Bronchial epithelial cell (primary cell): ENCODE measurements around the gene HMCN1. TPM values are rescaled to one million over a fixed set of nuclear protein-coding genes. Genes with fewer than 3 reads are reported as not detected.

Experiments used
- DNase-seq: peaks from one replicate; pipeline ENCODE4 v3.0.0-alpha.2; 2010; ENCODE audit warnings: low read depth
- FAIRE-seq: peaks from 2 replicates; lab custom pipeline; 2011; peaks lifted over from hg19 to GRCh38; lab: Jason Lieb, UNC
- H3K27me3 ChIP-seq: 2 replicates; pipeline ENCODE4 v1.5.1; 2011; ENCODE audit warnings: low read length; ENCODE audit not compliant: control insufficient read depth, insufficient read depth
- H3K36me3 ChIP-seq: 2 replicates; pipeline ENCODE4 v1.5.1; 2011; ENCODE audit warnings: low read length; ENCODE audit not compliant: control insufficient read depth, insufficient read depth
- H3K4me3 ChIP-seq: 2 replicates; pipeline ENCODE4 v1.5.1; 2011; ENCODE audit warnings: mild to moderate bottlenecking, low read depth, low read length, control low read depth
- total RNA-seq: library from RNA; depleted of rRNA; stranded (reverse); fragments of >200 nt; gene quantifications from 2 replicates; pipeline ENCODE4 v1.2.1, GENCODE V29; 2014
- TF ChIP-seq, protein P1 (sequence below): IDR thresholded peaks from 2 replicates; pipeline ENCODE4 v1.5.1; 2011; ENCODE audit warnings: mild to moderate bottlenecking, moderate library complexity, low read length, control low read depth, inconsistent platforms; ENCODE audit not compliant: insufficient read depth, severe bottlenecking

HMCN1 gene
- total RNA-seq, 1 donor from 2014 or later = 1.1 TPM

DNA sequence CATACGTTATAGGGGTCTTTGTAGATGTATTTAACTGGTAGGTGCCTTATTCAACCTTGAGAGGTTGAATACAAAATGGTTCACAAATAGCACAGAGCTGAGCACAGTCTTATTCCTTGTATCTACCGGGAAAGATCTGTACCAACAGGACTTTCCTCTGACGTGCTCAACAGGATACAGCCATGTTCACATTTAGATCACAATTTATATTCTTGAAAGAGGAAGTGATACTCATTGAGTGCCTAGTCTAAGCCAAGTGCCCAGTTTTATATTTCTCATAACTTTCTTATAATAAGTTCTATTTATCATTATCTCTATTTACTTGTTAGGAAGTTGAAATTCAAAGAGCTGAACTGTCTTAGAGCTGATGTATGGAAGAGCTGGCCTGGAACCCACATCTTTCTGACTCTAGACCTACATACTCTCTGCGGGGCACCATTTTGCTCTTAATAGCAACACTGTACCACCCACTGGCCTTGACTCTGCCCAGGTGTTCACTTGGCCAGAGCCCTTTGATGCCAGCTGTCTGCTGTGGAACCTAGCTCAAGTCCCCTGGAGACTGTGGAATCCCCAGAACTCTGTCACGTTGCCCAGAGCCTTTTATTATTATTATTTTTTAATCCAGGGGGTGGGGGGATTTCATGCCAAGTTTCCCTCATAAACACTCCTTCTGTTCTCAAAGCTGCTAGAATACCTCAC lies 484.6 kb downstream of the HMCN1 start:
- Histone ChIP-seq H3K27me3 (no peaks in the 10 kb centered on the region), H3K36me3 (no peaks in the 10 kb centered on the region), H3K4me3 (no peak overlapping the region)
- TF ChIP-seq, protein P1, sequence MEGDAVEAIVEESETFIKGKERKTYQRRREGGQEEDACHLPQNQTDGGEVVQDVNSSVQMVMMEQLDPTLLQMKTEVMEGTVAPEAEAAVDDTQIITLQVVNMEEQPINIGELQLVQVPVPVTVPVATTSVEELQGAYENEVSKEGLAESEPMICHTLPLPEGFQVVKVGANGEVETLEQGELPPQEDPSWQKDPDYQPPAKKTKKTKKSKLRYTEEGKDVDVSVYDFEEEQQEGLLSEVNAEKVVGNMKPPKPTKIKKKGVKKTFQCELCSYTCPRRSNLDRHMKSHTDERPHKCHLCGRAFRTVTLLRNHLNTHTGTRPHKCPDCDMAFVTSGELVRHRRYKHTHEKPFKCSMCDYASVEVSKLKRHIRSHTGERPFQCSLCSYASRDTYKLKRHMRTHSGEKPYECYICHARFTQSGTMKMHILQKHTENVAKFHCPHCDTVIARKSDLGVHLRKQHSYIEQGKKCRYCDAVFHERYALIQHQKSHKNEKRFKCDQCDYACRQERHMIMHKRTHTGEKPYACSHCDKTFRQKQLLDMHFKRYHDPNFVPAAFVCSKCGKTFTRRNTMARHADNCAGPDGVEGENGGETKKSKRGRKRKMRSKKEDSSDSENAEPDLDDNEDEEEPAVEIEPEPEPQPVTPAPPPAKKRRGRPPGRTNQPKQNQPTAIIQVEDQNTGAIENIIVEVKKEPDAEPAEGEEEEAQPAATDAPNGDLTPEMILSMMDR = no peak
- DNase-seq (no peak), FAIRE-seq (no peak)

DNA sequence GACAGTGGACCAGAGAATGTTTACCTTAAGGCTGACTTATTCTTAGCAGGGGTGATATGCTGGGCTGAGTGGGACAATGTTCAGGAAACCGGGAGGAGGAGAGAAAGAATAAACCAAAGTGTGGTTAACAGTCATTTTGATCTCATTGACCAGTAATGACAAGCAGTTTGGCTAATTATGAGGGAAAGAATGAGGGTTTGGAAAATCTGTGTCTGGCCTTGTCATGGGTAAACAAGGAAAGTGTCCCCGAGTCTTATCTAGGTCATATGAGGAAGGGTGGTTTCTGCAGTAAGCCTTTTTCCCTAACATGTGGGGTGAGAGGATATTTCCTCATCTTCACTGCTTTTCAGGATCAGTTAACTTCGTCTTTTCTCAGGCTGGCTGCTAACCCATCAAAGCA lies 485.9 kb downstream of the HMCN1 start:
- TF ChIP-seq, protein P1 = no peak
- FAIRE-seq = no peak
- H3K36me3 ChIP-seq = no peaks in the 10 kb centered on the region

DNA sequence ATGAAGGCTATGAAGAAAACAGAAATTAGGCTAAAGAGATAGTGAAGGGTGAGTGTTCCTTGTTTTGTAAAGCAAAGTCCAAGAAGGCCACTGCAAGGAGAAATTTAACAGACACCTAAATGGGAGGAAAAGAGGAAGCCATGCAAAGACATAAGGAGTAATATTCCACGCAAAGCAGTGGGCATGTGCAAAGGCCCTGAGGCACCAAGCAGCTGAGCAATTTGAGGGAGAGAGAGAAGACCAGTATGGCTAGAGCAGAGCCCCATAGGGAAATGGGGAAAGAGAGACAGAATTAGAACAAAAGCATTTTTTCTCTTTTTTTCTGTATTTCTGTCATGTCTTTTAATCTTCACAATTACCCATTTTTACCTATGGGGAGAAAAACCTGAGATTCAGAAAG lies 486.7 kb downstream of the HMCN1 start:
- FAIRE-seq (no peak), DNase-seq (no peak)
- no peaks in the 10 kb centered on the region for H3K27me3 ChIP-seq
- TF ChIP-seq, protein P1 = no peak
- no peak overlapping the region for H3K4me3 ChIP-seq
- no peaks in the 10 kb centered on the region for H3K36me3 ChIP-seq

More for the DNA sequence above, 485.9 kb downstream of the HMCN1 start:
- no peaks in the 10 kb centered on the region for H3K27me3 ChIP-seq
- DNase-seq = no peak
- no peak overlapping the region for H3K4me3 ChIP-seq

DNA sequence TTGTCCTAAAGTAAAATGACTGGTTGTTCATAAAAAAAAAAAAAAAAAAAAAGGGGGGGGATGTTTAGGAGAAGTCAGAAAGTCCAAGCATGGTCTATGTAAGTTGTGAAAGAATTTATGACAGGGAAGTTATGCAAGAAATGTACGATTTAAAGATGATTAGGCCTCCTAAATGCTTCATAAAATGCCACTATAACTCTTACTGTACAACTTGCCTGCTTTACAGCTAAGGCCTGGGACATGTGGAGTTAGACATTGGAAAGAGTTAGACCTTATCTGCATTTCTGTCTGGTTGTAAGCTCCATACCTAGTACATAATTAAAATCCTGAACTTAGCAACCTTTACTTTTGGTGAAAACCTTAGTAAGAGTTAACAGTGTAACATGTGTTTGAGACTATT lies 490.9 kb downstream of the HMCN1 start:
- Histone ChIP-seq H3K27me3 (no peaks in the 10 kb centered on the region), H3K36me3 (no peaks in the 10 kb centered on the region), H3K4me3 (no peak overlapping the region)
- TF ChIP-seq, protein P1 = no peak
- FAIRE-seq = no peak
- no peak for DNase-seq

DNA sequence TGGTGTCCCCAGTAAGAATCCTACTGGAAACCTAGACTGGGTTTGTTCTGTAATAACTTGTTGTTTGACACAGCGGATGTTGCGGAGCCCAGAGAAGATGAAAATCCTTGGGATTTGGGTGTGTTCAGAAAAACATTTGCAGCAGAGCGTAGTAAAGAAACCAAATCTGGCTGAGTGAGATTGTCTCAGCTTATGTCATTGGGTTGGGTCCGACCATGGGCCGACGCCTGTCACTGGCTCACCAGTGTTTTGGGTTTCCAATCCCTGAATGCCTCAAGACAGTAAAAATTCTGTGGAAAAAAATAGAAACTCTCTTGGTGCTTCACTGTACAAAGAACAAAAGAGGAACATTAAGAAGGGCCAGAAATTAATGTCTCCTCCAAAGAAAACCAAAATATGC lies 494.6 kb downstream of the HMCN1 start:
- TF ChIP-seq, protein P1 = no peak
- FAIRE-seq (no peak), DNase-seq (no peak)
- Histone ChIP-seq H3K27me3 (no peaks in the 10 kb centered on the region), H3K4me3 (no peak overlapping the region), H3K36me3 (no peaks in the 10 kb centered on the region)

DNA sequence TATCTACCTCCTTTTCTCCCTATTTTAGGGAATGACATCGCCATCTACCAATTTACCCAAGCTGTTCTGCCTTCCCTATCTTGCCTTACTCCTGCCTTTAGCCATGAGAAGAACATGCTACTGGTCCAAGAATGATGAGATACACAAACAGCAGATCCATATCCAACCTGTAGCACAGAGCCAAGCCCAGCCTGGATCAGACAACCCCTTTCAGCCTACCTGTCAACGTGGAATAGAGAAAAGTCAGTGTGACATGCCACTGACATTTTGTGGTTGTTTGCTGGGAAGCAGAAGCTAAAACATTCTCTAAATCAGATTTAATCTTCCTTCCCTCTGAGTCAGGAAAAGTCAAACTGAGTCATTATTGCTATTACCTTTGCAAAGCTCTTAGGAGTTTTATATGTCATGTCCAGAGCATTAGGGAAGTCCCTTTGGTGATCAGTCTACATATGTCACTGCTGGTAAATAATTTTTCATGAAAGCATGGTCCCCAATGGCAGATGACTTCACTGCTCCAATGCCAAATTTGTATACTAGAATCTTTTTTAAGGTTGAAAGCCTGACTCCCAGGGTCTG lies 497.8 kb downstream of the HMCN1 start:
- FAIRE-seq (no peak), DNase-seq (peak; percentile 52)
- TF ChIP-seq, protein P1 = no peak
- no peaks in the 10 kb centered on the region for H3K36me3 ChIP-seq
- H3K27me3 ChIP-seq = no peaks in the 10 kb centered on the region
- H3K4me3 ChIP-seq = no peak overlapping the region
